Measurements from ENCODE around the gene SIRPA.

DNA sequence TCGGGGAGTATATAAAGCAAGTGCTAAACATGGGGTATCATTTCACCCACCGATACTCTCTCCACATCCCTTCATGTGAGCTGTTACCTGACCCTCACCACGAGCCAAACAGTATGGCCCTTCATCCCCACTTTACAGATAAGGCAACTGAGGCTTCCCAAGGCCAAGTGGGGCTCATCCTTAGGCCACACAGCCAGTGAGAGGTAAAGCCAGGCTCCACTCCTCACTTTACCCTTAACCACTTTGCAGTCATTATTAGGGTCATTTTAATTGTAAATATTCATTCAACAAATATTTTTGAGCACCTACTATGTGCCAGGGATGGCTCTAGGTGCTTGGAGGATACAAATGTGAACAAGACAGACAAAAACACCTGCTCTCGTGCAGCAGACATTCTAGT is 7.0 kb downstream of the SIRPA start:
- TF ChIP-seq EZH2 (IDR thresholded peaks at IDR 0.05; ENCODE audit: insufficient read depth, poor library complexity, severe bottlenecking) (no peak), EZH2phosphoT487 (IDR thresholded peaks at IDR 0.05; ENCODE audit: insufficient read depth, low read depth) (no peak)

All from GM23248 (cell line).